Liver (tissue), 9 donors: ENCODE measurements around the gene FARS2. TPM values are rescaled to one million over a fixed set of nuclear protein-coding genes. Genes with fewer than 3 reads are reported as not detected.

ENCODE experiments used
- DNase-seq: peaks from one replicate; pipeline ENCODE4 v3.0.0-alpha.2; 2017; ENCODE audit warnings: low spot score
- H3K27ac ChIP-seq, 2 donors: one replicate each; pipeline ENCODE4 v1.7.0; 2013; ENCODE audit warnings: inconsistent platforms in 2 of 2, low read length in 2 of 2, control low read depth in 1 of 2, low read depth in 1 of 2, mild to moderate bottlenecking in 1 of 2
- H3K27me3 ChIP-seq, 4 donors: one replicate each; pipeline versions ENCODE4 v1.6.1 to v1.7.0; 2013; ENCODE audit warnings: low read length in 3 of 4, inconsistent platforms in 1 of 4, mild to moderate bottlenecking in 1 of 4, moderate library complexity in 1 of 4; ENCODE audit not compliant: control insufficient read depth in 4 of 4, insufficient read depth in 4 of 4
- H3K36me3 ChIP-seq, 4 donors: one replicate each; pipeline versions ENCODE4 v1.6.1 to v1.7.0; 2013; ENCODE audit warnings: low read length in 3 of 4, mild to moderate bottlenecking in 3 of 4, low read depth in 1 of 4, moderate library complexity in 1 of 4; ENCODE audit not compliant: control insufficient read depth in 4 of 4, insufficient read depth in 3 of 4
- H3K4me1 ChIP-seq, 4 donors: one replicate each; pipeline versions ENCODE4 v1.6.1 to v1.7.0; 2013; ENCODE audit warnings: low read length in 3 of 4, mild to moderate bottlenecking in 3 of 4, moderate library complexity in 1 of 4; ENCODE audit not compliant: control insufficient read depth in 4 of 4, insufficient read depth in 4 of 4
- H3K4me3 ChIP-seq, 3 donors: one replicate each; pipeline versions ENCODE4 v1.6.1 to v1.7.0; 2013; ENCODE audit warnings: low read length in 3 of 3, control low read depth in 1 of 3, low read depth in 1 of 3, mild to moderate bottlenecking in 1 of 3
- H3K9ac ChIP-seq, 2 donors: one replicate each; pipeline ENCODE4 v1.7.0; 2013; ENCODE audit warnings: low read length in 2 of 2, mild to moderate bottlenecking in 2 of 2, moderate library complexity in 2 of 2, control low read depth in 1 of 2, low read depth in 1 of 2
- H3K9me3 ChIP-seq, 4 donors: one replicate each; pipeline versions ENCODE4 v1.6.1 to v1.7.0; 2013; ENCODE audit warnings: low read length in 3 of 4; ENCODE audit not compliant: control insufficient read depth in 4 of 4
- ATF3 ChIP-seq: IDR thresholded peaks from 2 replicates; pipeline ENCODE4 v1.6.1; 2016; ENCODE audit warnings: antibody characterized with exemption
- CTCF ChIP-seq: fragments of 150-350 bp; IDR thresholded peaks from 2 replicates; pipeline ENCODE4 v1.5.1; 2017; ENCODE audit warnings: improper control_type of control experiment, low read depth, low read length; ENCODE audit not compliant: missing input control
- EGR1 ChIP-seq, 2 donors: IDR thresholded peaks; 2 replicates each; pipeline ENCODE4 v1.6.1; 2016 to 2018; ENCODE audit warnings: antibody characterized with exemption in 2 of 2, low read depth in 2 of 2
- FOXA1 ChIP-seq: IDR thresholded peaks from 2 replicates; pipeline ENCODE4 v1.6.1; 2016; ENCODE audit warnings: antibody characterized with exemption
- FOXA2 ChIP-seq: IDR thresholded peaks from 2 replicates; pipeline ENCODE4 v1.6.1; 2016; ENCODE audit warnings: antibody characterized with exemption
- HNF4A ChIP-seq, 2 donors: conservative IDR thresholded peaks; 2 replicates each; pipeline ENCODE4 v1.6.1; 2016; ENCODE audit warnings: antibody characterized with exemption in 2 of 2, mild to moderate bottlenecking in 2 of 2
- HNF4G ChIP-seq: IDR thresholded peaks from 2 replicates; pipeline ENCODE4 v1.6.1; 2016; ENCODE audit warnings: antibody characterized with exemption
- JUND ChIP-seq, 2 donors: IDR thresholded peaks; 2 replicates each; pipeline ENCODE4 v1.6.1; 2016; ENCODE audit warnings: antibody characterized with exemption in 2 of 2
- MAX ChIP-seq: IDR thresholded peaks from 2 replicates; pipeline ENCODE4 v1.6.1; 2016; ENCODE audit warnings: antibody characterized with exemption
- NR2F2 ChIP-seq: IDR thresholded peaks from 2 replicates; pipeline ENCODE4 v1.6.1; 2016; ENCODE audit warnings: antibody characterized with exemption
- RAD21 ChIP-seq, 2 donors: IDR thresholded peaks; 2 replicates each; pipeline ENCODE4 v1.6.1; 2016; ENCODE audit warnings: antibody characterized with exemption in 2 of 2, mild to moderate bottlenecking in 2 of 2
- REST ChIP-seq: IDR thresholded peaks from 2 replicates; pipeline ENCODE4 v1.6.1; 2016; ENCODE audit warnings: antibody characterized with exemption, mild to moderate bottlenecking
- RXRA ChIP-seq, 2 donors: IDR thresholded peaks; 2 replicates each; pipeline ENCODE4 v1.6.1; 2017 to 2018; ENCODE audit warnings: antibody characterized with exemption in 2 of 2, mild to moderate bottlenecking in 1 of 2
- SP1 ChIP-seq: IDR thresholded peaks from 2 replicates; pipeline ENCODE4 v1.6.1; 2018; ENCODE audit warnings: antibody characterized with exemption, mild to moderate bottlenecking
- YY1 ChIP-seq: IDR thresholded peaks from 2 replicates; pipeline ENCODE4 v1.6.1; 2016; ENCODE audit warnings: antibody characterized with exemption, mild to moderate bottlenecking
- WGBS: extraction: QIAGEN DNeasy Blood & Tissue Kit; methylation state at CpG from one replicate; pipeline ENCODE4 v1.1.7; 2013; 5-methylcytosine and 5-hydroxymethylcytosine counted together
- polyA plus RNA-seq, 2 donors: library from polyadenylated mRNA; stranded (reverse) in 1 of 2; unstranded in 1 of 2; fragments of 200-250 nt in 1 of 2; fragments of >200 nt in 1 of 2; fragmentation: Nextera tagmentation in 1 of 2; extraction: Ambion mirVana in 1 of 2; gene quantifications; one replicate each; pipeline versions ENCODE4 v1.2.1 to v1.2.3, GENCODE V29; 2013 to 2015
- total RNA-seq, 2 donors: library from RNA; depleted of rRNA; stranded (reverse); fragments of >200 nt; gene quantifications; one replicate each; pipeline ENCODE4 v1.2.3, GENCODE V29; 2014
- donor health status: healthy.
- donor health status: healthy.
- donor health status: healthy.
- donor health status: healthy.
- donor health status: healthy.

The FARS2 gene
- total and polyA plus RNA-seq, 4 donors: 7.8 to 25.9 (median 11.2) TPM

GRCh38 chr6:5513408-5513807 lies 252.1 kb downstream of the FARS2 start:
- no peaks in the 10 kb centered on the region for H3K36me3 ChIP-seq
- DNase-seq: no peak
- no peaks in the 10 kb centered on the region for H3K4me1 ChIP-seq
- no peaks in the 10 kb centered on the region for H3K9me3 ChIP-seq
- no peak overlapping the region for H3K9ac ChIP-seq
- TF ChIP-seq FOXA2 (no peak), HNF4G (no peak), REST (no peak)
- 95% methylated on average over 6 of the region's 6 CpGs for WGBS
- no peaks in the 10 kb centered on the region for H3K27me3 ChIP-seq
- no peak overlapping the region for H3K27ac ChIP-seq
- no peak overlapping the region for H3K4me3 ChIP-seq

GRCh38 chr6:5514353-5514752 lies 253.0 kb downstream of the FARS2 start:
- DNase-seq: no peak
- no peaks in the 10 kb centered on the region for H3K4me1 ChIP-seq
- no peak overlapping the region for H3K27ac ChIP-seq
- H3K27me3 ChIP-seq: no peaks in the 10 kb centered on the region
- H3K36me3 ChIP-seq: no peaks in the 10 kb centered on the region
- H3K9me3 ChIP-seq: no peaks in the 10 kb centered on the region
- no peak overlapping the region for H3K4me3 ChIP-seq
- H3K9ac ChIP-seq: no peak overlapping the region
- no peak for TF ChIP-seq MAX
- TF ChIP-seq HNF4A (conservative IDR thresholded peaks at IDR 0.05): no peak
- TF ChIP-seq NR2F2: no peak
- TF ChIP-seq RXRA (IDR thresholded peaks at IDR 0.05): no peak
- TF ChIP-seq ATF3: no peak
- TF ChIP-seq RAD21 (IDR thresholded peaks at IDR 0.05): no peak
- no peak for TF ChIP-seq REST
- TF ChIP-seq FOXA1: no peak
- no peak for TF ChIP-seq YY1

- Histone ChIP-seq H3K4me3 (no peak overlapping the region), H3K27me3 (no peaks in the 10 kb centered on the region), H3K27ac (no peak overlapping the region), H3K9ac (no peak overlapping the region), H3K9me3 (no peaks in the 10 kb centered on the region), H3K36me3 (no peaks in the 10 kb centered on the region), H3K4me1 (no peaks in the 10 kb centered on the region)
- WGBS: 99% methylated on average over 4 of the region's 4 CpGs
- DNase-seq: no peak
- TF ChIP-seq CTCF (no peak), JUND (IDR thresholded peaks at IDR 0.05) (no peak), HNF4A (conservative IDR thresholded peaks at IDR 0.05) (no peak), FOXA2 (no peak), REST (no peak), HNF4G (no peak), EGR1 (IDR thresholded peaks at IDR 0.05; ENCODE audit: low read depth in 2 of 2) (no peak), SP1 (no peak), NR2F2 (no peak), ATF3 (no peak)
Measured at GRCh38 chr6:5515200-5515599, 253.9 kb downstream of the FARS2 start.
